Muscle layer of colon (tissue), 2 donors: ENCODE measurements around the gene DNAAF8.

Source experiments
- H3K27ac ChIP-seq: one replicate; pipeline ENCODE4 v1.7.0; 2013; ENCODE audit warnings: low read depth, mild to moderate bottlenecking, low read length, moderate library complexity
- H3K27me3 ChIP-seq, 2 donors: one replicate each; pipeline ENCODE4 v1.7.0; 2013; ENCODE audit warnings: low read length in 2 of 2, mild to moderate bottlenecking in 2 of 2; ENCODE audit not compliant: insufficient read depth in 2 of 2, control insufficient read depth in 1 of 2
- H3K36me3 ChIP-seq: one replicate; pipeline ENCODE4 v1.7.0; 2013; ENCODE audit warnings: mild to moderate bottlenecking, low read length; ENCODE audit not compliant: insufficient read depth
- H3K4me1 ChIP-seq: one replicate; pipeline ENCODE4 v1.7.0; 2013; ENCODE audit warnings: mild to moderate bottlenecking, low read length; ENCODE audit not compliant: insufficient read depth
- H3K4me3 ChIP-seq, 2 donors: one replicate each; pipeline ENCODE4 v1.7.0; 2013; ENCODE audit warnings: low read length in 2 of 2, low read depth in 1 of 2, mild to moderate bottlenecking in 1 of 2, moderate library complexity in 1 of 2
- H3K9ac ChIP-seq: one replicate; pipeline ENCODE4 v1.7.0; 2013; ENCODE audit warnings: low read length
- H3K9me3 ChIP-seq: one replicate; pipeline ENCODE4 v1.7.0; 2013; ENCODE audit warnings: mild to moderate bottlenecking, low read length
- donor health status: abdominal sarcoma.
- donor health status: Adenocarcinoma of cecum.

Gene DNAAF8

DNA sequence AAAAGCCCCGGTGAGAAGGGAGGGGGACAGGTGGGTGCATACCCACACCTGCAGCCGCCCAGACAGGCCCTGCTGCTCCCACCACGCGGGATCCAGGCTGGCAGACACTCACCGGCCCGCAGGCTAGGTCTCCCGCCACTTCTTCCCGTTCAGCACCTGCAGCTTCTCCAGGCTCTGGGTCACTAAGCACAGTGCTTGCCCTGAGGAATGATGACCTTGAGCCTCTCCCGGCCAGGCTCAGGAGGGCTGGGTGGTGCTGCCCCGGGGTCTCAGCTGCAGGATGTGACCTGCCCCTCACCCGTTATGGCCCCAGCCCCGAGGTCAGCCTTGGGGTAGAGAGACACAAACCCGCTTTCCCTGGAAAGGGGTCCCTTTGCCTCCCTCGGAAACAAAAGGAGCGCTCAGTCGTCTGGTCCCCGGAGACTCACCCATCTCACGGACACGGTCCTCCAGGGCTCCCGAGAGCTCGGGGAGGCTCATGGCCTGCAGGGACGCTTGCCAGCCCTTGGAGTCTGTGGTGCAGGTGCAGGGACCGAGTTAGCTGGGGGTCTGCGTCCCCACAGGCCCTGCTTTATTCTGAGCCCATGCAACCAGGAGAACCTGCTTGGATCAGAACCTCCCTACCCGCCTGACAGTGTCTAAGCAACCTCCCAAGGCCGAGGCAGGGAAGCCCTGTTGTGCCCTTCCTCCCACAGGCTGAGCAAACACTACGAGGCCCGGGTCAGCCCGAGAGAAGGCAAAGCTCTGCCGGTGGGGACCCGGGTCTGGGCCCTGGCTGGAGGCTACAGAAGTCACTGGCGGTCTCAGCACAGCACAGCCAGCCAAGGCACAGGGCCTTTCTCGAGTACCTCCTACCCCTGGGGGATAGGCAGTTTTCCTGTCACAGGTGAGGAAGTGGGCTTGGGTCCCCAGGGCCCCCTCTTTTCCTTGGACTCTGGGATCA, 37.2 kb upstream of the DNAAF8 start:
- H3K4me1 ChIP-seq: peaks cover 20% of the 10 kb centered on the region
- peaks cover 58% of the 10 kb centered on the region for H3K36me3 ChIP-seq
- no peak overlapping the region for H3K27ac ChIP-seq
- no peak overlapping the region for H3K9ac ChIP-seq
- H3K27me3 ChIP-seq: no peaks in the 10 kb centered on the region
- H3K4me3 ChIP-seq: no peak overlapping the region
- no peaks in the 10 kb centered on the region for H3K9me3 ChIP-seq

DNA sequence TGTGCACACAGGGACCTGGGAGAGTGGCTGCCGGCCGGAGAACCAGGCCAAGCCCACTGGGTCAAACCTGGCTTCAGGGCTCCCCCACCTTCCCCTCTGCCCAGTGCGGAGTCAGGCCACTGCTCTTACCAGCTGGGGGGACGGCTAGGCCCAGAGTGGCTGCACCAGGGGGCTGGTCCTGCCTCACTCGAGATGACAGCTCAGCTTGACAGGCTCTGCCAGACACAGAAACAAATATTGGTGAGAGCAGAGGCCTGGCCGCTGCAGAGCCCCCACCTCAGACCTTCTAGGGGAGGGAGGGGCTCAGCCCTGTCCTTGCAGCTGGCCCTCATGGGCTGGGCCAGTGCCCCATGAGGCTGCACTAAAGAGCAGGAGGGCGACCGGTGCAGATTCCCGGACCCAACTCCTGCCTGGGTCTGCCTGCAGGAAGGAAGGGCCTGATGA, 36.5 kb upstream of the DNAAF8 start:
- Histone ChIP-seq H3K9ac (no peak overlapping the region), H3K4me1 (peaks cover 15% of the 10 kb centered on the region), H3K9me3 (no peaks in the 10 kb centered on the region), H3K27ac (no peak overlapping the region), H3K36me3 (peaks cover 65% of the 10 kb centered on the region), H3K4me3 (no peak overlapping the region), H3K27me3 (no peaks in the 10 kb centered on the region)

GRCh38 chr16:4698321-4699045, 35.9 kb upstream of the DNAAF8 start:
- H3K4me3 ChIP-seq: no peak overlapping the region
- no peaks in the 10 kb centered on the region for H3K9me3 ChIP-seq
- no peak overlapping the region for H3K9ac ChIP-seq
- peaks cover 13% of the 10 kb centered on the region for H3K4me1 ChIP-seq
- H3K27me3 ChIP-seq: no peaks in the 10 kb centered on the region
- H3K27ac ChIP-seq: no peak overlapping the region
- peaks cover 65% of the 10 kb centered on the region for H3K36me3 ChIP-seq

GRCh38 chr16:4699046-4699556, 35.2 kb upstream of the DNAAF8 start:
- no peaks in the 10 kb centered on the region for H3K9me3 ChIP-seq
- H3K9ac ChIP-seq: no peak overlapping the region
- peaks cover 13% of the 10 kb centered on the region for H3K4me1 ChIP-seq
- H3K4me3 ChIP-seq: no peak overlapping the region
- no peak overlapping the region for H3K27ac ChIP-seq
- no peaks in the 10 kb centered on the region for H3K27me3 ChIP-seq
- peaks cover 71% of the 10 kb centered on the region for H3K36me3 ChIP-seq

- Histone ChIP-seq H3K27me3 (no peaks in the 10 kb centered on the region), H3K36me3 (peaks cover 77% of the 10 kb centered on the region), H3K9me3 (no peaks in the 10 kb centered on the region), H3K27ac (no peak overlapping the region), H3K4me3 (no peak overlapping the region), H3K9ac (no peak overlapping the region), H3K4me1 (peaks cover 2% of the 10 kb centered on the region)
Observed at GRCh38 chr16:4700380-4700996, 33.8 kb upstream of the DNAAF8 start.

- Histone ChIP-seq H3K27ac (no peak overlapping the region), H3K9me3 (no peaks in the 10 kb centered on the region), H3K36me3 (peaks cover 71% of the 10 kb centered on the region), H3K4me3 (no peak overlapping the region), H3K4me1 (no peaks in the 10 kb centered on the region), H3K27me3 (no peaks in the 10 kb centered on the region), H3K9ac (no peak overlapping the region)
Observed at GRCh38 chr16:4700997-4701743, 33.2 kb upstream of the DNAAF8 start.

- Histone ChIP-seq H3K27me3 (no peaks in the 10 kb centered on the region), H3K9me3 (no peaks in the 10 kb centered on the region), H3K9ac (no peak overlapping the region), H3K27ac (no peak overlapping the region), H3K4me1 (no peaks in the 10 kb centered on the region), H3K36me3 (peaks cover 74% of the 10 kb centered on the region), H3K4me3 (no peak overlapping the region)
Observed at GRCh38 chr16:4701791-4702465, 32.4 kb upstream of the DNAAF8 start.

- no peak overlapping the region for H3K4me3 ChIP-seq
- no peak overlapping the region for H3K9ac ChIP-seq
- H3K4me1 ChIP-seq: no peaks in the 10 kb centered on the region
- no peak overlapping the region for H3K27ac ChIP-seq
- H3K36me3 ChIP-seq: peaks cover 76% of the 10 kb centered on the region
- no peaks in the 10 kb centered on the region for H3K27me3 ChIP-seq
- no peaks in the 10 kb centered on the region for H3K9me3 ChIP-seq
Observed at GRCh38 chr16:4702466-4702808, 31.9 kb upstream of the DNAAF8 start.

- Histone ChIP-seq H3K27ac (no peak overlapping the region), H3K4me1 (no peaks in the 10 kb centered on the region), H3K36me3 (peaks cover 63% of the 10 kb centered on the region), H3K4me3 (no peak overlapping the region), H3K27me3 (no peaks in the 10 kb centered on the region), H3K9ac (no peak overlapping the region), H3K9me3 (no peaks in the 10 kb centered on the region)
Observed at GRCh38 chr16:4703906-4704305, 30.4 kb upstream of the DNAAF8 start.

DNA sequence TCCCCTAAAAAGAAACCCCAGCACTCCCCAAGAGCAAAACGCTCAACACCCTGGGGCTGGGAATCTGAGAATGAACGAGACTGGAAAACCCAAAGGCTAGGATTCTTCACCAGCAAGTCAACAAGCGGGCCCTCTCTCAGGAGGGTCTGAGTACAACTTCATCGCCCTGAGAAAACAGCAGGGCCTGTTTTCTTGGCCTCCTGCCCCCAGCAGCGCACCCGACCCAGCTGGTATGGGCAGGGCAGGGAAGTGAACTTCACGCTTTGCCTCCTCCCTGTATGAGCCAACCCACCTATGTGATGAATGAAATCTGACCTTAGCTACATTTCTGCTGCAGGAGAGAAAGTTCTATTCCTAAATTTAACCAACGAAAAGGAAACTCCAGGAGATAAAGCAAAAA, 29.8 kb upstream of the DNAAF8 start:
- Histone ChIP-seq H3K9ac (no peak overlapping the region), H3K4me1 (no peaks in the 10 kb centered on the region), H3K27me3 (no peaks in the 10 kb centered on the region), H3K4me3 (no peak overlapping the region), H3K27ac (no peak overlapping the region), H3K9me3 (no peaks in the 10 kb centered on the region), H3K36me3 (peaks cover 60% of the 10 kb centered on the region)
